ENCODE results near the gene HEPN1. TPM values are rescaled to one million over a fixed set of nuclear protein-coding genes. Genes with fewer than 3 reads are reported as not detected.

Gene HEPN1
- total RNA-seq: 1.2 TPM in 1 of 2 replicates, not detected in the other

DNA sequence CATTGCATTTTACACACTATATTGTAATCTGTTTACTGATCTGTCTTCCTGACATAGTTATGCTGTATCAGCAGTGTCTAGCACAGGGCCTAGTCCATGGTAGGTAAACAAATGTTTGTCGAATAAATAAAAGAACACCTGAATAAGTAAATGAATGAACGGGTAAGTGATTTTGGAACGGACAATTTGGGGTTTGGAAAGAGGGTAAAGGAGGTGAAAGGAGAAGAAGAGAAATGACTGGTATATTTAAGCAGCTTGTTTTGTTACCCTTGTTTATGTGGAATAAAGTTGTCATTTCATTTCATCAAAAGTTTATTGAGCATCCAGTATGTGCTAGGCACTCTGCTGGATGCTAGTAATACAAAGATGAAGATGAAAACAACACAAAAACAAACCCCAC, at the start of gene HEPN1:
HEPN1 (plus strand) TSS at position 301 of the 400 bp plus-strand sequence.

DNA sequence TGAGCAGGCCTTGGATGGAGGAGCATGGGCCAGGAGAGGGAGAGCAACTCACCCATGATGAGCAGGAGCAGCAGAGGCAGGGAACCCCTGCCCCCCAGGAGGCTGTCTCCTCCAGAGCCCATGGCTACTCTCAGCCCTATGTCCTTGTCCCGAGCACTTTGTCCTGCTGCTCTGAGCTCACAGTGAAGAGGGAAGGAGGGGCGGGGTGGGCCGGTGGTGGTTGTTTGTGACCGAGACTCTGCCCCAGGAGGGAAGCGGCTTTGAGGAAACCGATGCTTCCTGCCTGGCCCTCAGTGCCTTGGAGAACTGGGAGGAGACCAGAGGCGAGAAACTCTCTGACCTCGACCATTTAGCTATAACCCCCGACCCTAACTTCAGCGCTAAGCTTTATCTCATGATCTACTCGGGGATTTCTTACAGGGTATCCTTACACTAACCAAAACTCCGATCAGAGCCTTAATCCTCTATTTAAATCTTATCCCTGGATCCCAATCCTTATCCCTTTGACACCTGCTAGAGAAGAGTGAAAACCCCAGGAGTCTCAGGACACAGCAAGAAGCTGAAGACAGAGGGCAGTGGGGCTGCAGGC, 21.3 kb upstream of the HEPN1 start, which contains the start of gene ROBO4:
ROBO4 (minus strand) TSS at position 192 of the 589 bp plus-strand sequence; CDS start at position 122, 70 bp downstream.

DNA sequence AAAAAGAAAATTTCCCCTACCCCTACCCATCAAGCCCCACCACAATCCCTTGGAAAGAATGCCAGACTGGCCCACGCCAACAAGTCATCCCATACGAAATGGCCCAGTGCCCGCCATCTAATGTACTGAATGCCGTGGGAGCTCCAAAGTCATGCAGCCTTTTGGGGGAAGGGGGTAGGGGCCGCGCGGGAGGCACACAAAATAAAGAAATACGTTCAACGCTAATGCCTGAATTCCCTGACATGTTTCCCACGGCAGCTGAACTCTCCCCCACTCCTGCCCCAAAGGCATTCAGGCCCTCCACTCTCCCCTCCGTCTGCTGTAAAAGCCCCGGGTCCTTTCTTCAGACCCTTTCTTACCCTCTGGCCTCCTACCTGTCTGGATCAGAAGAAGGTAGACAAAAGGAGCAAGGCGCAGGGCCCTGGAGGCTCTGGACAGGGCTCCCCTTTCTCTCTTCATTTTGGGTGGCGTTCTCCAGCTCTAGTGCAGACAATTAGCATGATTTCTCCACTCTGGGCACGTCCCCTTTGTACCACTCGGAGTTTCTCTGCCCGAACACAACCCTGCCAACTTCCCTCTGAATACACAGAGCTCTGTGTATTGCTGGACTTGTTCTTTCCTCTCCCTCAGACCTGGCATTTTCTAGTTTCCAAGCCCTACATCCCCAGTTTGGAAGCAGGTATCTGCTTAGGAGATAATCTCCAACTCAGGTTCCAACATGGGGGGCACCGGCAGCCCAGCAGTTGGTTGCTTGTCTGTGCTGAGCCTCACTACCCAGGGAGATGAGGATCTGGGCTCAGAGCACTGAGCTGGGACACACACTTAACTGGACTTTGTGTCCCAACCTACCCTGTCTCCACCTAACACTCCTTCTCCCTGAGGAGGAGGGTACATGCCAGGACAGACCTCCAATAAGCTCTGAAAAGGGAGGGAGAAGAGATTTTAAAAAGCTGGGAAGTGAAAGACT, 16.8 kb downstream of the HEPN1 start, which contains the start of gene HEPACAM:
HEPACAM (minus strand) TSS at position 500 of the 967 bp plus-strand sequence; CDS start at position 459, 41 bp downstream.

DNA sequence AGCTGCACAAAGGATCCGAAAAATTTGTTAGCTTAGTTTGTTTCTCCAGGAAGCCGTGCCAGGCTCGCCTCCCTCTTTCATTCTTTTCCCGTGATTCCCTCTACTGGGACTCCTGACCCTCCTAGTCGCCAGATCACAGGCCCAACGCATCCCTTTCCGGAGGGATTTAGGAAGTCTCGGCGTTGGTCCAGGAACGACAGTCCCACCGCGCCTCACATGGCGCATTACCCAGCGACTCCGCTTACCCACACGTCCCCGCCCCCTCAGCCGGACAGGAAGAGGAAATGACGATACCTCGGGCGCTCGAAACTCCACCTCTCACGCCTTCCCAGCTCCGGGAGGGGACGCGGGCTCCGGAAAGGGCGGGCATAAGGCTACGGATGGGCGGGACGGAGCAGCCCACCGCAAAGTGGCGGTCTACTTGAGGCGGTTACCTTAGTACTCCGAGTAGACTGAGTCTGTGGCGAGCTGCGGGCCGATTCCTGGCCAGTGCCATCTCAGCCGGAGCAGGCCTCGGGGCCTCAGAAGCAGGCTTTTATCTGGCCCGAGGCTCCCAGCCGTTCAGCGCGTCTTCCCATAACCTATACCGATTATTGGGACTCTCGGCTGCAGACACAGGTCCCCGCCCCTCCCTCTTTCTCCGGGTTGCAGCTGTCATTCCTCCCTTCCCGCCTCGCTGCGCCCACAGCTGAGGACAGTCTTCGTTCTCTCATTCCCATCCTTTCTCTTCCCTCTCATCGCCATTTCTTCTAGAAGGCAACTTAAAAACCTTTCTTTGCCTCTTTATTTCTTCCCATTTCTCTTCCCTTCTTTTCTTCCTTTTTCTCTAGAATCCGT, 34.9 kb downstream of the HEPN1 start, which contains the start of gene CCDC15:
CCDC15 (plus strand) TSS at position 450 of the 837 bp plus-strand sequence. CDS start 531 bp downstream, outside the sequence.

Other genes with a start within 250 kb of the HEPN1 start
- 11.2 and 18.4 TPM in 2 replicates for gene SIAE, start 245.5 kb upstream of the HEPN1 start, total RNA-seq
- 4.0 and 4.3 TPM in 2 replicates for gene SPA17, start 245.3 kb upstream of the HEPN1 start, total RNA-seq
- 0.31 and 0.81 TPM in 2 replicates for gene NRGN, start 179.3 kb upstream of the HEPN1 start, total RNA-seq
- 0.44 and 1.1 TPM in 2 replicates for gene VSIG2, start 167.0 kb upstream of the HEPN1 start, total RNA-seq
- 70.3 and 74.5 TPM in 2 replicates for gene ESAM, start 157.0 kb upstream of the HEPN1 start, total RNA-seq
- gene MSANTD2, start 118.8 kb upstream of the HEPN1 start, total RNA-seq: 5.0 and 9.3 TPM in 2 replicates
- 3.7 and 9.2 TPM in 2 replicates for gene ROBO3, start 53.8 kb upstream of the HEPN1 start, total RNA-seq
- gene ROBO4, start 21.4 kb upstream of the HEPN1 start, total RNA-seq: 204 and 396 TPM in 2 replicates
- under 0.01 TPM in 1 of 2 replicates, not detected in the other for gene HEPACAM, start 16.8 kb downstream of the HEPN1 start, total RNA-seq
- 1.3 and 3.8 TPM in 2 replicates for gene CCDC15, start 35.0 kb downstream of the HEPN1 start, total RNA-seq
- gene SLC37A2, start 144.1 kb downstream of the HEPN1 start, total RNA-seq: 0.57 and 0.65 TPM in 2 replicates
- 12.8 and 17.4 TPM in 2 replicates for gene TMEM218, start 192.4 kb downstream of the HEPN1 start, total RNA-seq
- not detected in 2 replicates for gene PKNOX2, start 245.5 kb downstream of the HEPN1 start, total RNA-seq